Non-pigmented ciliary epithelial cell (primary cell): ENCODE results near the gene CHCHD6.
A peak's percentile ranks its signal among the peaks of the same experiment; 100 is the strongest.

ENCODE experiments used
- DNase-seq: peaks from one replicate; pipeline ENCODE4 v3.0.0-alpha.2; 2010; ENCODE audit warnings: low read depth

CHCHD6 gene

GRCh38 chr3:126827121-126827520 lies 123.1 kb downstream of the CHCHD6 start:
- no peak for DNase-seq

- DNase-seq: no peak
Observed at GRCh38 chr3:126828306-126828705, 124.3 kb downstream of the CHCHD6 start.

- no peak for DNase-seq
Observed at GRCh38 chr3:126832933-126833332, 128.9 kb downstream of the CHCHD6 start.

DNA sequence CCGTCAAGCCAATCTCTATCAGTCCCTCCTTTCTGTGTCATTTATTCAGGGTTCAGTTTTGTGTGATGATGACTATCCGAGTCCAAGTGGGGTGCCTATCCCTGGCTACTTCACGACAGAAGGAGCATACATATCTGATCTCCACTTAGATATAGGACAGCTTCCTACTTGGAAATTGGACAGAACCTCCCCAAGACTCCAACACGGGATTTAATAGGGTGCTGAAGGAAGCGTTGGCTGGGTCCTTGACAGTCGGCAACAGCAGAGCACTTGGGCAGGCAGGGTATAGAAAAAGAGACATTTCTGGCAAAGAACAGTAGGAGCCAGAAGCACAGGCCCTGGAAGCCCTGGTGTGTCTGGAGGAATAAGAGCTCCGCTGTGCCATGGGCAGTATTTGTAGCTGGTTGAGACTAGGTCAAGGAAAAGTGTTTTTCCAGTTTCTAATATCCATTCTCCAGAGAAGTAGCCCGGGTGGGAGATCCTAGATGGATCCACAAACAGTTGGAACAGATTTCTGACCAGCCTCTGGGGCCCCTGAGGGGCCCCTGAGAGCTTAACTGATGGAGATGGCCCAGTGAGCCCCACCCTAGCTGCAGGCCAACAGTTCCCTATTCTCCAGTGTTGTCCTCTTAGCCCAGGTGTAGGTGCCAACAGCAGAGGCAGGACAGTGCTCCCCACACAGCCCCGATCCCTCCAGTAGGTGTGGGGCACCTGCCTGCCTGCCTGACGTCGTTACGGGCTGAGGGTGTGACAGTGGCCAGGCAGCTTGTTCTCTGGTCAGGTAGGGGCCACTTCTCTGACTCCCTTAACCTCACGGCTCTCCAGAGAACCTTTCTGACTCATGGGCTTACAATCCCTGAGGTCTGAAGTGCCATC lies 130.8 kb downstream of the CHCHD6 start:
- DNase-seq: no peak

DNA sequence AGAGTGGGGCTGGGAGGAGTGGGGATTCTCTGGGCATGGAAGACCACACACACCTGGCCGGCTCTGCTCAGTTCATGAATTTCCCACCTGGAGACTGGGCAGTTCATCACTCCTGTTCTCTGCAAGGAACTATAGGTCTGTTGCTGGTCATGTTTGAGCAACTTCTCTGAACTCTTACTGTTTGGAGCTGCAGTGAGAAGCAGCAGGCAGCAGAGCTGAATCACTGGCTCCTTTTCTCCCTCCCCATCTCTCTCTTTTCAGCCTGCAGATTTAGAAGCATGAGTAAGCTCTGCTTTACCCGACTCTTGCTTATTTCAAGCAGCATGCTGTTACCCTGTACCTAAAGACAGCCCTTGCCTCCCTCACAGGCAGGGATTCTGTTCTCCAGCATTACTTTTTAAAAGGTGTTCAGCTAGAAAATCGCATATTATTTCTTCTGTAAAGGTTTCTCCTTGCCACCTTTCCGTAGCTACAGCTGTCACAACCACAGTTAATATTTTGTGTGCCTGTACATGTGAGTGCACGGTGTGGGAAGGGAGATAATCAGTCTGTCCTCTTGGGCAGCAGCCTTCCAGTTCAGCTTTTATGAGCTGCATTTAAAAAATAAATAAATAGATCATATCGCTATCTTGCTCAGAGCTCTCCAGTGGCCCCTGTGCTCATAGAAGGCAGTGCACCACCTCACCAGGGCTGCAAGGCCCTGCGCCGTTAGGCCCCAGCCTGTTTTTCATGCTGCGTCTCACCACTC lies 131.6 kb downstream of the CHCHD6 start:
- peak; percentile 23 for DNase-seq

DNA sequence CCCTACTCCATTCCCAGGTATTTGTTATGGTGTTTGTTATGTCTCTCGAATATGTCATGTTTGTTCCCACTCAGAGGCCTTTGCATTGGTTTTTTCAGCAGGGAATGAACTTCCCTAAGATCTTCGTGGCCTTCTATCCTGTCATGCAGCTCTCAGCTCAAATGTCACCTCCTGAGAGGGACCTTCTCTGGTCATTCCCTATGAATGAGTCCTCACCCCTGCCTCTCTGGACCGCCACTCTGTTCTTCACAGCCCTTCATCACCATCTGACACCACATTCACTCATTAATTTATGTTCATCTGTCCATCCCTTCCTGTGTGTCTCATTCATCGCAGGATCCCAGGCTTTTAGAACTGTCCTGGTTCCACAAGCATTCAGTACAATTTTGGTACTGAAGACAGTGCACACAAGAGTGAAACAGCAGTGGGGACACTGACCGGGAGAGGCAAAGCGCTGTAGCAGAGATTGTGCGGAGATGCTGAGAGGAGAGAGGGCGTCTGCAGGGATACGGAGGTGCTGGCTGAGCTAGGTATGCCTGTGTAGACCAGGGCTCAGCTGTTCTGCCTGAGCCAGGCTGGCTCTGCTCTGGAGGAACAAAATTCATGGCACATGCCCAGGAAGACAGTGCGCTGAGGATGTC lies 132.3 kb downstream of the CHCHD6 start:
- DNase-seq: no peak

DNA sequence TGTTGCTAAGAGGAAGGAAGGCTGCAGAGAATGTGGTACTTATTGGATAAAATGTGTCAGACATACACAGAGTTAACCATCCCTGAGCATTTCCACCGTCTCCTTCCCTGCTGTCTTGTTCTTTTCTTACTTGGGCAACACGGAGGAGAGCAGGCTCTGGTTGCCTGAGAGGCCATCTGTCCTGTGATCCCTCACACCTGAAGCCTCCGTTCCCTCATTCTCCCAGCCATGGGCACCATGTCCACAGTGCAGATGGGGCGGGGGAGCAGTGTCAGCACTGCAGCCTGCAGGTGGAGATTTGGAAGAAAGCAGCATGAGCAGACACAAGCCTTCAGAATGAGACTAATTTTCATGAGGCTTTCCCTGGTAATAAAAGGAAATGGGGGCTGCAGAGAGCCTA lies 133.7 kb downstream of the CHCHD6 start:
- no peak for DNase-seq

- no peak for DNase-seq
Observed at GRCh38 chr3:126845920-126846715, 142.1 kb downstream of the CHCHD6 start.

GRCh38 chr3:126847061-126847460 lies 143.0 kb downstream of the CHCHD6 start:
- DNase-seq: no peak

- no peak for DNase-seq
Observed at GRCh38 chr3:126848991-126849390, 145.0 kb downstream of the CHCHD6 start.

- no peak for DNase-seq
Observed at GRCh38 chr3:126849768-126850167, 145.7 kb downstream of the CHCHD6 start.

DNA sequence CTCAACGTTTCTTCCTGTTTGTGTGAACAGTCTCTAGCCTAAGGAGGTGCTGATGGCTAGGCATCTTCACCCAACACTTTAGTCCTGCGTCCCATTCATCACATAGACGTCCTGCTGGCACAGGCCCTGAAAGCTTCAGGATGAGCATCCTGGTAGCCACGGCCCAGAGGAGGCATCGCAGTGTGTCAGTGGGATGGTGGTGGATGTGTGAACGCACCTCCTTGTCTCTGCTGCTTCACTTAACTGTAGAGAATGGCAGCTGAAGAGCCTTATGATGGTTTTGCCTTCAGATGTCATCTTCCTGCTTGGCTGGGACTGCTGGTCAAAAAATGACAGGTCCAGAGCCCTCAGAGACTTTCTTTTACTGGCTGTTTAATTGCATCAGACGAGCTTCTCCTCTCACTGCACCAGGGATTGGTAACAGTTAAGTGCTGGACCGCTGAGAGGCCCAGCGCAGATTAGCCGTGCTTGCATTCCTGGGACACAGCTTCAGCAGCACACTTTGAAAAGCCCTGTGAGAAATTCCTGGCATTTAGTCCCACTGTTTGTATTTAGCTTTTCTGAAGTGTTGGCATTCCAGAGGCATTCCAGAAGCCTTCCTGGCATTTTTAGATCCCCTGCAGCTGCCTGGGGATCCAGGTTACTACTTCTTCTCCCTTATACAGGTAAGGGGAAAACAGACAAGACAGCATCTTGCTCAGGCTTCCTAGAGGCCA lies 146.5 kb downstream of the CHCHD6 start:
- peak; percentile 47 for DNase-seq

DNA sequence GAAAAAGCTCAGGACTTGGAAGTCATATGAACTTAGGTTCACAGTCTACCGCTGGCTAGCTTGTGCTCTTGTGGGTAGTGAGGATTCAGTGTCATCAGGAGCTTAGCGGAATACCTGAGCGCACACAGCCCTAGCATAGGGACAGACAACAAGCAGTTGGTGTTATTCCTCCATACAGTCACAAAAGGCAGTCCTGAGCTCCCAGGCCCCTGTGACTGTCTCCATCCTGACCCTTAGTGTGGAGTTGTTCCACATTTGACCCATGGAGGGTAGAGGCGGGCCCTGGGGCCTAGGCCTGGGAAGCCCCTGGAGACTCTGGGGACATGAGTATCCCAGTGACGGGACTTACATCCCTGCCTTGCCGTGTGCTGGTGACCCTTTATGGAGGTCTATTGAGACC lies 147.3 kb downstream of the CHCHD6 start:
- no peak for DNase-seq

DNA sequence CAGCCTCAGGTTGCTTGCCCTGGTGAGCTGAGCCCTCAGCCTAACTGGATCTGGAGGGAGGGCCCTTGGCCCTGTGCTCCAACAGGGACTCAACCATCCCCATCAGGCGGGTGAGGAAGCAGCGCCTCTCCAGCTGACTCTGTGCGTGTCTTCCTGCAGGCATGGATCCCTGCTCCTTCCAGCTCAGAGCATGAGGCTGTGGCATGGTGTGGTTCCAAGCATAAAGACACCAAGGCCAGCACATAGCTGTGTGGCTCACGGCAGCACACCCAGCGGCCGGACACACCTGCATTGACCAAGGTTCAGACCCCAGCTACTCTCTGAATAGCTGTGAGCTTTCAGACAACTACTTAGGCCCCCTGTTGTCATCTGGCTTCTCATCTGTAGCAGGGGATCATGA lies 147.9 kb downstream of the CHCHD6 start:
- no peak for DNase-seq

- DNase-seq: no peak
Observed at GRCh38 chr3:126852511-126852910, 148.5 kb downstream of the CHCHD6 start.

DNA sequence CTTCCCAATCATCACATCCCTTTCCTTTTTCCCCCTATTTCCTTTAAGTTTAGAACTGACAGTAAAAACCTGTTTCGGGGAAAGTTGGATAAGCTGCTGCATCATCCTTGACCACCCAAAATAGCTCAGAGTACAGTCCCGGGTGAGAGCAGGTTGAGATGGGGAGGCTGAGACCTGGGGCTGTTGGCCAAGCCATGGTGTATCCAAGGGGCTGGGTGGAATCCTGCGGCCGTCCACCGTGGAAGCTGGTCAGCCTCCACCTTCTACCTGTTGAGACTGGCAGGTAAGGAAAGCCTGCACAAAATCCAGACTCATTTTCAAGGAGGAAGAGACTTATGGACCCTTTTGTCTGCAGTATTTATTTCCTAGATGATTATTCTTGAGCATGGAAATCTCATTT lies 150.6 kb downstream of the CHCHD6 start:
- no peak for DNase-seq

- DNase-seq: no peak
Observed at GRCh38 chr3:126855374-126855773, 151.3 kb downstream of the CHCHD6 start.

GRCh38 chr3:126857928-126858327 lies 153.9 kb downstream of the CHCHD6 start:
- no peak for DNase-seq

DNA sequence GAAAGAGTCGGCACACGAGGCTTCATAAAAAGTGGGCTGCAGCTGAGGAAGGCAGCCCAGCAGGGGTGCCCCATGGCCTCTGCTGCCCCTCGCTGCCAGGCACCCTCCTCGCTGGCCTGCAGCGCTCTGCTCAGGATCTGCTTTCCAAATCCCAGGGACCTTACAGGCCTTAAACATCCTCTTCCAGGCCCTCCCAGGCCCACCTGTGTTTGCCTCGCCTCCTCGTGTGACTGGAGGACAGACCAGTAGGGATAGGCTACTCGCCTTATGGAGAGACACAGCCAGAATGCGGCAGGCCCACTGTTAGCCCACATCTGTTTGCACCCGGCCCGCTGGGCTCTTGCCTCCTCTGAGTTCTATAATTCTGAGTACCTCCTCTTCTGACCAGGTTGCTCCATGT lies 154.4 kb downstream of the CHCHD6 start:
- no peak for DNase-seq

DNA sequence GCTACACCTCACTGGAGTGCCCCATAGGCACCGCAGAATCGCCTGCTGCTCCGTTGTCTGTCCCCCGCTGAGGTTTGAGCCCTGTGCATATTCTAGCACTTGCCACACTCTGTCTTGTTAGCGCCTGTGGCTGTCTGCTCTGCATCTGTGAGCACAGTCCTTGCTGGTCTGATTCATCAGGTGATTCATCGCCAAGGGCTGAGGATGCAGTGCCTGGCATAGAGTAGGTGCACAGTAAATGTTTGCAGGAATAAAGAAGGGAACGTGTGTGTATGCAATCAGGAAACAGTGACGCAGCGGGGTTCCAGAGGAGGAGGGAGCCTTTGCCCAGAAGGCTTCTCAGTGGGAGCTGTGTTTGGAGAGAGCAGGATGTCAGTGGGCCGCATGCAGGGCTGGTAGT lies 154.8 kb downstream of the CHCHD6 start:
- peak; percentile 84 for DNase-seq
